HG03045 (cell line): ENCODE results near the gene HAGH.

Source experiments
- ATAC-seq: cut with Tn5 transposase; IDR thresholded peaks from one replicate; pipeline ENCODE4 v1.9.1; 2021; ENCODE audit warnings: mild to moderate bottlenecking, moderate library complexity; ENCODE audit not compliant: unreplicated experiment

HAGH gene

DNA sequence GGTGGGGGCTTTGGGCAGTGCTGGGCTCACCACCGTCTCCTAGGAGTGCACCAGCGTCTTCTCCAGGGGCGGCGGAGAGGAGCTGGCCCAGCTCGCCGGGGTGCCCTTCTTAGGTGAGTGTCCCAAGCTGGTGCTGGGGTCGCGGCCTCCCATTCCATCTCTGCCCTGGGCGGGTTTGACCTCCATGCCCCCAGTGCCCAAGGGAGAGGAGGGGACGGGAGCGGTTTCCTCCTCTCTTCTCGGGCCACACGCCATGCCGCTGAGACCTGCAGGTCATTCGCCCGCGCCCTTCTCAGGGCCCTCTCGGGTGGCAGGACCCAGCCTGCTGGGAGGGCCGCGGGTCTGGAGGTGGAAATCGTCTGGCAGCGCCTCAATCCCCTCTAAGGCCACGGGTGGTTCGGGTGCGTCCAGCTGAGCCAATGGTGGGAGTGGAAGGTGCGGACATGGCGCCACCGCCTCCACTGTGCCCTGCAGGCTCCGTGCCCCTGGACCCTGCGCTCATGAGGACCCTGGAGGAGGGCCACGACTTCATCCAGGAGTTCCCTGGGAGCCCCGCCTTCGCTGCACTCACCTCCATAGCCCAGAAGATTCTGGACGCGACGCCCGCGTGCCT lies 38.4 kb downstream of the HAGH start:
- ATAC-seq, result no peak

DNA sequence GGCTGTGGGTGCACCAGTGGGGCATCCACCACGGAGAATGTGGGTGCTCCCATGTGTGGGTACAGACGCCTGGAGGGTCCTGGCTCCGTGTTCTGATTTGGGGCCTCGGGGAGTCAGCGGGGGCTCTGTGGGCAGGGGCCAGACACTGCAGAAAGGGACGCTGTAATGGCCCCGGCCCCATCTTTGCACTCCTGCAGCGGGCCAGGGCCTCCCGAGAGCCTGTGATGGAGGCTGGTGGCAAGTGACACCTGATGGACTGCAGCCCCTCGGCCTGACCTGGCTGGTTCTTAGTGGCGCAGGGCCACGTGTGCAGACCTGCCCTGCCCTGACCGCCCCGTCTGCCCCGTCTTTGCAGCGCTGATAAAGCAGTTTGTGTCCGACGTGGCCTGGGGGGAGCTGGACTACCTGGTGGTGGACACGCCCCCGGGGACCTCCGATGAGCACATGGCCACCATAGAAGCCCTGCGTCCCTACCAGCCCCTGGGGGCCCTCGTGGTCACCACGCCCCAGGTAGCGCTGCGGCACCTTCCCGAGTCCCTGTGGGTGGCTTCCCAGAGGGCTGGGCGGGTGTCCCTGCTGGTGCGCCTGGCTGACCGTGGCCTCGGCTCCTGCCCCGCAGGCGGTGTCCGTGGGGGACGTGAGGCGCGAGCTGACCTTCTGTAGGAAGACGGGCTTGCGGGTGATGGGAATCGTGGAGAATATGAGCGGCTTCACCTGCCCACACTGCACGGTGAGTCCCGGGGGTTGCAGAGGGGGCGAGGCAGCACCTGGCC lies 39.1 kb downstream of the HAGH start:
- no peak for ATAC-seq

DNA sequence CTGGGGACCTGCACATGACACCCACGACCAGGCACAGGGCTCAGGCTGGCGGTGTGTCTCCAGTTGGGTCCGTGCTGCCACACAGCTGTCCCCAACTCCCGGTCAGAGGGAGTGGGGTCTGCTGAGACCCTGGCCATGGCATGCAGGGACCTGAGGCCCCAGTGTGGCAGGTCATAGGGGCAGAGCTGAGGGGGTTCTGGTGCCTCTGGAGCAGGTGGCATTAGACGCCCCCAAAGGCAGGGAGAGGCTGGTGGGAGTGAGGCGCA lies 39.6 kb downstream of the HAGH start:
- ATAC-seq, result no peak

DNA sequence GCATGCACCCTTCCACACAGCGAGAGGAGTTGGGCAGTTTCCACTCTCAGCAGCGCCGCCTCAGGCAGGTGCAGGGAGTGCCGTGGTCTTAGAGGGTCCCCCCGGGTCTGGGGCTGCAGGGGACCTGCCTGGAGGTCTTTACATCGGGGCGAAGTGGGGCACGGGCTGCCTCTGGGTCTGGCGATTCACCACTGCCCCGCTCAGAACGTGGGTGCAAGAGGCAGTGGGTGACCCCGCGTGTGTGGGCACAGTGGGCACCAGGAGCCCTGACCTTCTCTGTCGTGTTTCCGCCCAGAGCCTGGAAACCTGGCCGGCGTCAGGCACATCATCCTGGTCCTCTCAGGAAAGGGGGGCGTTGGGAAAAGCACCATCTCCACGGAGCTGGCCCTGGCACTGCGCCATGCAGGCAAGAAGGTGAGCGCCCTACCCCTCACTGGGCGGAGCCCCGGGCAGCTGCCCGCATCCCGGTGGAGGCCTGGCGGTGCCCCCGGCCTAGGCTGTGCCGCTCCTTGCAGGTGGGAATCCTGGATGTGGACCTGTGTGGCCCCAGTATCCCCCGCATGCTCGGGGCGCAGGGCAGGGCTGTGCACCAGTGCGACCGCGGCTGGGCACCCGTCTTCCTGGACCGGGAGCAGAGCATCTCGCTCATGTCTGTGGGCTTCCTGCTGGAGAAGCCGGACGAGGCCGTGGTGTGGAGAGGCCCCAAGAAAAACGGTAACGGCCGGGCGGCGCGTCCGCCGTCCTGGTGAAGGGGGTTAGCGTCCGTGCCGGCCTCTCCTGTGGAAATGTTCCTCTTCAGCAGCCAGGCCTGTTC lies 40.2 kb downstream of the HAGH start:
- no peak for ATAC-seq

DNA sequence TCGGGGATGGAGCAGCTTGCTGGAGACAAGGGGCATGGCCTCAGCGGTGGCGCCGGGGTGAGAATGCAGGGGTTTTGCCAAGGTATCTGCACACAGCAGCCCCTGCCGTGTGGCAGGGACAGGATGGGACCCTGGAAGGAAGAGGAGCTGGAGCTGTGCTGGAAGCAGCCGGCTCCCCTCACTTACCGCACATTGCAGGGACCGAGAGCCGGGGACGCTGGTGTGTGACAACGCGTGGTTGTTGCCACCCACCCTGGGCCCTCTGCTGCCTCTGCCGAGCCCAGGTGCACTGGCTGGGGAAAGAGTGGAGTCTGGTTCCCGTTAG lies 40.8 kb downstream of the HAGH start:
- no peak for ATAC-seq

DNA sequence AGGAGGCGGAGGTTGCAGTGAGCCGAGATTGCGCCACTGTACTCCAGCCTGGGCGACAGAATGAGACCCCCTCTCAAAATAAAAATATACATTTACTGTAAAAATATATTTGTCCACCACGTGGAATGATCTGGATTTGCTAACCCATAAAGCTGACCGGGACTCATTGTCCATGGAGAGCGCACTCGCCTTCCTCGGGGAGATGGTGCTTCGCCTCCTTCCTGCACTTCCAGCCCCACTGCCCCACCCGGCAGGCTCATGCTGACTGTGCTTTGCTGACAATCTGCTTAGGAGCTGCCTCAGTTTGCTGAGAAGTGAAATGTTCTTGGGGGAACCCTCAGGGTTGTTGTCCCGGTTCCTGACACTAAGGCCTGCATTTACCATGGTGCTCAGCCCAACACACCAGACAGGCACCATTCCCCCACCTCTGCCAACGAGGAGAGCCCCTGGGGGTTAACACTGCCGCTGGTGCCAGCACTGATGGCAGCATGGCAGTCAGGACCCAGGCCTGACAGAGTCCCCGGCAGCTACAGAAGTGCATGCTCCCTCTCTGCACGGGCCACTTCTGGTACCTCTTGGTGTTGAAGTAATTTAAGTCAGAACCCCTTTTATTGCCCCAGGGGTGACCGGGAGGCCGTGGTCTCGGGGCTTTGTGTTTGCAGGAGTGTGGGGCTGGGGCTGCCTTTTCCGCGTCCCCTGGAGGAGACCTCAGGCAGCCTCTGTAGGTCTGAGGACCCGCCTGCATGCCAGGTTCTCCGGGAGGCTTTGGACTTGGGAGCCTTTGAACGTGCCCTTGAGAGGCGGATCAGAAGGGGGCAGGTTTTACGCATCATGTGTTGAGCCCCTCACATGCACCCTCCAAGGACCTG lies 41.4 kb downstream of the HAGH start:
- no peak for ATAC-seq

DNA sequence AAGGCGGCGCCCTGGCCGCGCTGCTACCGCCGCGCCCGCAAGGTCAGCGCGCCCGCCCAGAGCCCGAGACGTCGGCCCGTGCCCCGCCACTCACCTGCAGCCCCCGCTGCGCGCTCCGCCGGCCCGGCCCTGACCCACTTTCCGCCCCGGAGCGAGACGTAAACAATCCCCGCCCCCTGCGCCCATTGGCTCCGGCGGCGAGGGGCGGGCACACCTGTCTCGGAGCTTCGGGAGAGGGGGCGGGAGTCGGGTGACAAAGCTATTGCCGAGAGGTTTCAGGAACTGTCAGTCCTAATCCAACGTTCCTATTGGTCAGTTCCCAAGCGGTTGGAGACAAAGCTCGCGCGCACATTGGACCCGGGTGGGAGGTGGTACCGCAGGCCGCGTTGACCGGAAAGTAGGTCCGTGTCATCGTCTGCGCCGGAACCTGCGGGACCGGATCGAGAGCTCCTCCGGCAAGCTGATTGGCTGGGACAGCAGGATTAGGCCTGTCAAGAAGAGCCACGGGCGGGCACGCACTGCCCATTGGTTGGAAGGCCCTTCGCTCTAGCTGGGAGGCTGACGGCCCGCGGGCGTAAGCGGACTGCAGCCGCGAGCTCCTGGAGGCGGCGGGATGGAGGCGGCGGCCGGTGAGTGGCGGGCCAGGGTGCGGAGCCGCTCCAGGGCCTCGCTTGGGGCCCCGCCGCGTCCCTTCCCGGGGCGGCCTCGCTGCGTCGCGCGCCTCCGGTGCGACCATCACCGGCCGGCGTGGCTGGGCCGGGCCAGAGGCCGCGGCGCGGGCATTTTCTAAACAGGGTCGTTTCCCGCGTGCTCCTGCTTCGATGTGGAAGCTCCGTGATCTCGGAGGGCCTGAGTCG lies 44.0 kb downstream of the HAGH start, which contains the start of the genes NUBP2 and SPSB3:
NUBP2 (plus strand) TSS at position 553 of the 857 bp plus-strand sequence; CDS start at position 614, 61 bp downstream.
SPSB3 (minus strand) TSS at position 164 of the 857 bp plus-strand sequence. CDS start 1,088 bp downstream, outside the sequence.
- peak; percentile 80 for ATAC-seq

DNA sequence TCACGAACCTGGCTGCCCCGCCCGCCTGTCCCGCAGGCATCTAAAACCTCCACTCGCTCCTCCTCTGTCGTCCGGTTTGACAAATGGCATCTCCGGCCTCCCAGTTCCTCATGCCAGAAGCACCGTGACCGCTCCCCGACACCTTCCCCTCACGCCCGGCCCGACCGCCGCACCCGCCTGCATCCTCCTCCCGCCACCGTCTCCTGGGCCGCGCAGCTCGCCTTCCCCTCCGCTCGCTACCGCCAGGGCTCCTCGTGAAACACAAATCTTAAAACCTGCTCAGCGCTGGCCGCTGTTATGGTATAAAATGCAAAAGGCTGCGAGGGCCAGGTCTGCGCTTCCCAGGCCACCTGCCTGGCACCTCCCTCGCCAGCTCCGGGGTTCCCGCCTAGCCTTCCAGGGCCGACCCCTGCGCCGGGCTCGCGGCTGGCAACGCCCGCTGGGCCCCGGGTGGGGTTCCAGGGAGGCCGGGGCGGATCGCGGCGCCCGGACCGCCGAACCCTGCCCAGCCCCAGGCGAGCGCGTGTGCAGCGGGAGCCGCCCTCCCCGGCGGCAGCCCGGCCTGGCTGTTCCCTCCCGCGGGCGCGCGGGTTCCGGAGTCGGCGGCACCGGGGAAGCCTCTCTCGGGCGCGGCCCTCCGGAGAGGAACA lies 44.7 kb downstream of the HAGH start:
- no peak for ATAC-seq

DNA sequence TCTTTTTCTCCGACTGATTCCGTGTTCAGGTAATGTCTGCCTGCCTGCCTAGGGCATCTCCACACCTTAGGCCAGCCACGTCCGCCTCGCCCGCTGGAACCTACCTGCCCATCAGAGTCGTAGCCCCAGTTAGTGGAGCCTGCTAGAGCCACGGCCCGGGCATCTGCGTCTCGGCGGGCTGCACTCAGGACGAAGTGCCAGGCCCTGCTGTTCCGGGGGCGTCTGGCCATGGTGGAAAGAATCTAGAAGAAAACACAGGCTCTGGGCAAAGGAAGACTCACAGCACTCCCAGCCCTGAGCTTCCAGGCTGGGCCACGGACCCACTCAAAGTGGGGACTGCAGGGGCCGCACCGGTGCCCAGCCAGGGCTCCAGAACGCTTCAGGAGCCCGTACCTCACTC lies 45.4 kb downstream of the HAGH start:
- ATAC-seq, result no peak

DNA sequence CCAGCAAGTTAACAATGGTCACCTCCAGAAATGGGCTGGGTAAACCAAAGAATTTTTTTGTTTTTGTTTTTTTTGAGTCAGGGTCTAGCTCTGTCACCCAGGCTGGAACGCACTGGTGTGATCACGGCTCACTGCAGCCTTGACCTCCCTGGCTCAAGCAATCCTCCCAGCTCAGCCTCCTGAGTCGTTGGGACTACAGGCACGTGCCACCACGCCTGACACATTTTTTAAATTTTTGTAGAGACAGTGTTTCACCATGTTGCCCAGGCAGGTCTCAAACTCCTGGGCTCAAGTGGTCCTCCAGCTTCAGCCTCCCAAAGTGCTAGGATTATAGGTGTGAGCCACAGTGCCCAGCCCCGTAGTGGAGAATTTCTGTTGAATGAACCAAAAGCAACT lies 46.0 kb downstream of the HAGH start:
- ATAC-seq, result no peak

DNA sequence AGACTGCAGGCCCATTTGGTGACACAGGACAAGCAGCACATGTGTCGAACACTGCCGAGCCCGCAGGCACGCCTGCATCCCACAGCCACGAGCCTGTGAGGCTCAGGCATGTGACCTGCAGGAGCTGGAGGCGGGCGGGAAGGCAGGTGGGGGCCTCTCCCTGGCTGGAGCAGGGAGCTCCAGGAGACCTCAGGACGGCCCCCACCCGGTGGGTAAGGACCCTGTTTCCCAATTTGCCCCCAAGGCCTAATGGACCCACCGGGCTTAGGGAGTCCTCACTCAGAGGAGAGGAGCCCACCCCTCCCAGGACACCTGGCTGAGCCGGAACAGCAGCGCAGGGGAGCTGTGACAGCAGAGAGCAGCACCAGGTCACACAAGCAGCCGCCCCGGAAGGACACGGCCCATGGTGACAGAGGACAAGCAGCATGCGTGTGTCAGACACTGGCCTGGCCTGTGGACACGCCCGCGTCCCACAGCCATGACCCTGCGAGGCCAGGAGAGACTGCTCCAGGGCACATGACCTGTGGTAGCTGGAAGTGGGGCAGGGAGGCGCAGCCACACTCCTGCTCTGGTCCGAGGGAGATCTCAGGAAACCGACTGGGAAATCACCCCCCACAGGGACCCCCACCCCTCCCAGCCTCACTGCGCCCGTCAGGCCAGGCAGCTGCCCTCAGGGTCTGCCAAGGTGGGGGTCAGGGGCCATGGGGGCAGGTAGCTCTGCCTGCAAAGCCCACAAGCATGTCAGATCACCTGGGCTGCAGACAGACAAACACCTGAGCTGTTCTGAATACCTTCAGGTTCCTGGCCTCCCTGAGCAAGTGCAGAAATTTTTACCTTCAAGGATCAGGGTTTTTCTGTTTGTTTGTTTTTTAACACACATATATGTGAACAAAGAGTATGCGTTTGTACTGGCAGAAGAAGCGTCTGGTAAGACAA lies 46.6 kb downstream of the HAGH start:
- no peak for ATAC-seq

DNA sequence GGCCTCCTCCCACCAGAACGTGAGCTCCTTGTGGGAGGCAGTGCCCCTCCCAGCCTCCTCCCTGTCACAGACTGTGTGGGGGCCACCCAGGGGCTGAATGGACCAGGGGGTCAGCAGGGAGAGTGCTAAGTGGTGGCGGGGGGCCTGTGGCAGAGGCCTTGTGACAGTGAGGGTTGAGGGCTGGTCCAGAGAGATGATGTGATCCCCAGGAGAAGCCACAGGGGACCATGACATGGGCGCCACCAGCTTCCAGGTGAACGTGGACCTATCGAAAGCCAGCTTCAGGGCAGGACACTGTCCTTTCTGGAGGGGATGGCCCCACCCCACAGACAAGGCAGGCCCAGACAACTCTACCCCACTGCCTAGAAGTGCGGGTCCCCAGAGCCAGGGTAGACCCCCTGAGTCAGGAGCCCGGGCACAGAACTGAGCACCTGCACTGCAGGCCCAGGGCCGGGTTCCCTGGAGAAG lies 47.4 kb downstream of the HAGH start:
- no peak for ATAC-seq

DNA sequence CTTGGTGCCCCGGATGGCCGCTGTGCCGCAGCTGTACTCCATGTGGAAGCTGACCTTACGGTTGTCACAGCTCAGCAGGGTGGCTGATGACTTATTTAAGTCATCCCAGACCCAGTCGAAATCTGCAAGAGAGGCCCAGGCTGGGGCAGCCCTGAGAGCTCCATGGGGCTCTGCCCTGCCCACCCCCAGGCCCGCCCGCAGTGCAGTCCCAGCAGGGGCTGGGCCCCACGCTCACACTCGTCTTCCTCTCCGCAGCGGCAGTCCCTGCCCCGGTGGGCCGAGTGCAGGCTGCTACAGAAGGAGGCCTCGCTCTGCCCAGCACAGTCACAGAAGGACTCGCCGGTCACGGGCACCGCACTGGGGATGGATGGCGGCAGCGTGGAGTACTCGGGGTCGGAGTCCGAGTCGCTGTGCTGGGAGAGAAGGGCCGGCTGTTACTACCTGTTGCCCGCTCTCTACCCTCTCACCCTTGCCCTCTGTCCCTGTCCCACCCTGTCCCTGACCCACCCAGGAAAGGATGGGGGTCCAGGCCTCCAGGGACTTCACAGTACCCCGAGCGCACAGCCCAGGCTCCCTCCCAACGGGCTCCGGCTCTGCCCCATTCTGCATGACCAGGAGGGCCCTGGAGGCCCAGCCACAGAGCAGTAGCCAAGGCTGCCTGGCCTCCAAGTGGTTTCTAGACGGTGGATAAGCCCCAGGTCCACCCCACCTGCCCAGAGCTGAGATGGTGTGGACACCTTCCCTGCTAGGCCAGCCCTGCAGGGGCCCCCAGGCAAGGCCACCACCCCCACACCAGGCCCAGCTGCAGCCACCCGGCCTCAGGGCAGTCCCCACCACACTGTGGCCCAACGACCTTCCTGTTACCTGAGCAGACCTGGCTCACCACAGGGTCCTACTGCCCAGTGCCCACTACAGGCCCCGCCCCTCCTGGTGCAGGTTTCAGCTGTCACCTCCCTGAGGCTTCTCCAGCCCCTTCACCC lies 48.1 kb downstream of the HAGH start:
- ATAC-seq, result no peak

DNA sequence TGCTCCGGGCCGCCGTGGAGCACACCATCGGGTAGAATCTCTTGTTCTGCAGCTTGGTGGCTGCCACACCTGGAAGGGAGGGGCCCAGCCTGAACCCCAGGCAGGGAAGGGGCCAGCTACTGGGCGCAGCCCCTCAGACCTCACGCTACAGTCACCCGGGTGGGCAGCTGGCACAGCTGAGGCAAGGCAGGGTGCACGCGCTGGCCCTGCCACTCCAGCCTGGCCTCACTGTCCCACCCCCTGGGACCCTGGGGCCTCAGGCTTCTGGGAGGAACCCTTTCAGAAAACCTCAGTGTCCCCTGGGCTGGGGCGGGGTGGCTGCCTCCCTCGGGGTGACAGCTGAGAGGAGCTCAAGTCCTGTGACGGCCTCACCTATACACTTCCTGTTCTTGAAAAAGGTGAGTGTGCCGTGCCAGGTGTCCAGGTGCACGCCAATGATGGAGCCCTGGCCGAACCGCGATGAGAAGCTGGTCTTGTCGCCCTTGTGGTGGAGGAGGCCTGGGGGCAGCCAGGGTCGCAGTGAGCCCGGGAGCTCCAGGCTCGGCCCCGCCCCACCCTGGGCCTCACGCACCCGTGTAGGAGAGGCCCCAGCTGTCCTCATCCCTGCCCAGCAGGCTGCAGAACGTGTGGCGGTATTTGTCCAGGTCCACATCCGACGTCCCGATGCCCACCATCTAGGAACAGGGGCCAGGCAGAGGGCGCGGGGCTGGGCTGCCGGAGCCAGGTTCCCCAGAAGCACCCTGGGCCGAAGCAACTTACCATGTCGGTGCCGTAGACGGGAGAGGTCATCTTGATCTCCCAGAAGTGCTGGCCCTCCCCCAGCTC lies 49.0 kb downstream of the HAGH start:
- no peak for ATAC-seq

DNA sequence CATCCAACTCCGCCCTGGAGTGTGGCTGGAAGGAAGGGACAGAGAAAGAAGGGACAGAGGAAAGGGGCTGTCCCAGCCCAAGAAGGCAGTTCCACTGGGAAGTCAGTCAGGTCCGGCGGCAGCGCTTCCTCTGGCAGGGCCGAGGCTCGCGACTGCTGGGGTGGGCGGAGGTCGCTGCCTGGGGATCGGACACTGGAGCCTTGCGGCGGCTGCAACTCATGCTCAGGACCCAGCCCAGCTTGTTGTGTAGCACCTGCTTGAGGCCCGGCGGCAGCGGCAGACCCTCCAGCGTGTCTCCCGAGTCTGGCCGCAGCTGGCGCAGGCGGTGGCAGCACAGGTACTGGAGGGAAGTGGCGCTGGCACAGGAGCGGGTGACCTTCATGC lies 49.6 kb downstream of the HAGH start:
- ATAC-seq, result no peak

DNA sequence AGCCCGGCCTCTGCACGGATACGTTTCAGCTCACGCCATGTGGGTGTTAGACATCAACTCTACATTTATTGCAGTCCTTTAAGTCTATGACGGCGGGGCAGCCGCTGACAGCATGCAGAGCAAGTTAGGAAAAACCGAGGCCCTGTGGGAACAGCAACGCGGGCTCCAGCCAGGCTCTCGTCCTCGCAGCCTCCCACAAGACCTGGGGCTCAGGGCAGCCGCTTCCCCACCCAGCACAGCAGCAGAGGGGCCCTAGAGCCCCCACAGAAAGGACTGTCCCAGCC lies 50.0 kb downstream of the HAGH start:
- ATAC-seq, result no peak
